Kidney epithelial cell (primary cell): Measurements from ENCODE around the gene LEF1. TPM values are rescaled to one million over a fixed set of nuclear protein-coding genes. Genes with fewer than 3 reads are reported as not detected.

ENCODE experiments used
- DNase-seq: peaks from one replicate; pipeline ENCODE4 v3.0.0-alpha.2; 2010; ENCODE audit warnings: low read depth
- H3K27me3 ChIP-seq: 2 replicates; pipeline ENCODE4 v1.6.0; 2011; ENCODE audit warnings: low read length; ENCODE audit not compliant: control insufficient read depth, insufficient read depth
- H3K36me3 ChIP-seq: 2 replicates; pipeline ENCODE4 v1.5.1; 2011; ENCODE audit warnings: low read length; ENCODE audit not compliant: control insufficient read depth, insufficient read depth
- H3K4me3 ChIP-seq: 2 replicates; pipeline ENCODE4 v1.5.1; 2011; ENCODE audit warnings: low read depth, mild to moderate bottlenecking, control low read depth, low read length
- total RNA-seq: library from RNA; depleted of rRNA; stranded (reverse); fragments of >200 nt; gene quantifications from 2 replicates; pipeline ENCODE4 v1.2.3, GENCODE V29; 2015
- TF ChIP-seq, protein P1 (sequence below): IDR thresholded peaks from 2 replicates; pipeline ENCODE4 v1.5.1; 2011; ENCODE audit warnings: mild to moderate bottlenecking, moderate library complexity, low read length, control low read depth, inconsistent platforms; ENCODE audit not compliant: insufficient read depth, poor library complexity, severe bottlenecking

The LEF1 gene
- total RNA-seq, 1 donor from 2014 or later, result 13.2 TPM

DNA sequence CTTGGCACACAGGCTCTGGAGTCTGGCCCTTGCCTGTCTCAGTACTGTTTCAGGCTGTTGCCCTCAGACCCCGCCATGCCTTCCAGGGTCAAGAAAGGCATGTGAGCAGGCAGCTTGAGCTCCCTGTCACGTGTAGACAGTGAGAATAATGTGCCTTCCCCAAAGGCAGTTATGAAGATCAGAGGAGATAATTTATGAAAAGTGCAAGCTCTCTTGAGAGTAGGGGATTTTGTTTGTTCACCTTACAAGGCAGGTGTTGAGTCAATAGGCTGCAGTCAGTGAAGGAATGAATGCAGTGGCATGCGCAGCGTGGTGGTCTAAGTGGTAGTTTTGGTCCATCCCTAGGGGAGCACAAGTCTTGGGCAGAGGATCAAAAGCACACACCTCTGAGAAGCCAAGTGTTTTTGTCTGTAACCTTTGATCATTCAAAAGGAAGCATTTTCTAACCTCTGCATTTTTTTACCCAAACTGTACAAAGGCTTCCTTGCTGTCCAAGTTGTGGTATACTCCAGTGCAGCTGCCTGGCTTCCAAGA is 164.7 kb downstream of the LEF1 start:
- Histone ChIP-seq H3K36me3 (no peaks in the 10 kb centered on the region), H3K4me3 (no peak overlapping the region), H3K27me3 (no peaks in the 10 kb centered on the region)
- TF ChIP-seq, protein P1, sequence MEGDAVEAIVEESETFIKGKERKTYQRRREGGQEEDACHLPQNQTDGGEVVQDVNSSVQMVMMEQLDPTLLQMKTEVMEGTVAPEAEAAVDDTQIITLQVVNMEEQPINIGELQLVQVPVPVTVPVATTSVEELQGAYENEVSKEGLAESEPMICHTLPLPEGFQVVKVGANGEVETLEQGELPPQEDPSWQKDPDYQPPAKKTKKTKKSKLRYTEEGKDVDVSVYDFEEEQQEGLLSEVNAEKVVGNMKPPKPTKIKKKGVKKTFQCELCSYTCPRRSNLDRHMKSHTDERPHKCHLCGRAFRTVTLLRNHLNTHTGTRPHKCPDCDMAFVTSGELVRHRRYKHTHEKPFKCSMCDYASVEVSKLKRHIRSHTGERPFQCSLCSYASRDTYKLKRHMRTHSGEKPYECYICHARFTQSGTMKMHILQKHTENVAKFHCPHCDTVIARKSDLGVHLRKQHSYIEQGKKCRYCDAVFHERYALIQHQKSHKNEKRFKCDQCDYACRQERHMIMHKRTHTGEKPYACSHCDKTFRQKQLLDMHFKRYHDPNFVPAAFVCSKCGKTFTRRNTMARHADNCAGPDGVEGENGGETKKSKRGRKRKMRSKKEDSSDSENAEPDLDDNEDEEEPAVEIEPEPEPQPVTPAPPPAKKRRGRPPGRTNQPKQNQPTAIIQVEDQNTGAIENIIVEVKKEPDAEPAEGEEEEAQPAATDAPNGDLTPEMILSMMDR, result no peak
- DNase-seq, result no peak

DNA sequence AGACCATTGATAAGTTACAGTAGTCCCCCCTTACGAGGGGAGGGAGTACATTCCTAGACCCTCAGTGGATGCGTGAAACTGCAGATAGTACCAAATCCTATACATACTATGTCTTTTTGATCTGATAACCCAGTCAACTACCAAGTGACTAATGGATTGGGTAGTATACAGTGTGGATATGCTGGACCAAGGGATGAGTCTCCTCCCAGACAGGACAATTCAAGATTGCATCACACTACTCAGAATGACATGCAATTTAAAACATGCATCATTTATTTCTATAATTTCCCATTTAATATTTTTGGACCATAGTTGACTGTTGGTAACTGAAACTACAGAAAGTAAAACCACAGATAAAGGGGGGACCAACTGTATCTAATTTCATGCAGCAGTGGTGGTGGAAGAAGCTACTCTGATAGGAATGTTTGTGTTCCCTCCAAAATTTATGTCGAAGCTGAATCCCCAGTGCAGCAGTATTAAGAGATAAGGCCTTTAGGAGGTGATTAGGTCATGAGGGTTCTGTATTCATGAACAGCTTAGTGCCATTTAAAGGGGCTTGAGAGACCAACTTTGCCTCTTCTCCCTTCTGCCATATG is 167.1 kb downstream of the LEF1 start:
- TF ChIP-seq, protein P1, result no peak
- DNase-seq, result no peak
- Histone ChIP-seq H3K27me3 (no peaks in the 10 kb centered on the region), H3K36me3 (no peaks in the 10 kb centered on the region), H3K4me3 (no peak overlapping the region)

DNA sequence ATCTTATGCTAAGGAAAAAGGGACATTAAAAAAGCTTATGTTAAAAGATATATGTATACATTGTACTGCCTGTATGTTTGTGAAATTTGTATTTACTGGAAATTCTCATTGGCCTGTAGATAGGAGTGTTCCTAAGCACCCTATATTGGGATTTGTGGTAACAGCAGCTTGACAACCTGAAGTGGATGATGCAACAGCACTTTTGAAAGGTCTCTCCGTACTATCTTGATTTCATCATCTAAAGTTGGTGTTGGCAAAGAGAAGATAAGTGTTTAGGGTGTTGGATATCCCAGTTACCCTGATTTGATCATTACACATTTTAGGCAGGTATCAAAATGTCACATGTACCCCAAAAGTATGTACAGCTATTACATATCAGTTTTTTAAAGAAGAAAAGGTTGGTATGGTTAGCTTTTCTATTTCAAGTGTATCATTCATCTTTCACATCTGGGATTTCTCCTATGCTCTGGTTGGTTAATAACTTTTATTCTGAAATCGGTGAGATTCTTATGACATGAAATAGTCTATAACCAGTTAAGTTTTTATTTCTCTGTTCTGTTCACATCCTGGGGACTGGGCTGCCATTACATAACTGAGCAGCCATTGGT is 168.7 kb downstream of the LEF1 start:
- TF ChIP-seq, protein P1, result no peak

DNA sequence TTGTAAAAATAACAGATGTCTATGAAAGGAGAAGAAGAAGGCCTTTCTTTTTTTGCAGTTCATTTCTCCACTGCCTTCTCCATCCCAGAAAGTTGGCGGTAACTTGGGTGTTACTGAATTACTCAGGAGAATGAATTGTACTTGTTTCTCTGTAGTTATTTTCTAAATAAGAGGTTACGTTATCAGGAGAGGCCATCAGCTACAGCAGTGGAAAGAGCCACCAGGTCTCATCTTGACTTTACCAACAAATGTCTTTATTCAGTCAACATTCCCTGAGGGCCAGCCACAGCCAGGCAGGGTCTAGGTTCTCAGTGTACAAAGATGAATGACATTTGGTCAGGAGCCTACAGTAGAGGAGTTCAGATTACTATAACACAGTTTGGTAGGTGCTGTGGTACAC is 170.9 kb downstream of the LEF1 start:
- no peaks in the 10 kb centered on the region for H3K36me3 ChIP-seq
- no peak overlapping the region for H3K4me3 ChIP-seq
- DNase-seq, result no peak
- no peaks in the 10 kb centered on the region for H3K27me3 ChIP-seq
- TF ChIP-seq, protein P1, result no peak

More for the DNA sequence above, 168.7 kb downstream of the LEF1 start:
- no peak for DNase-seq
- H3K36me3 ChIP-seq, result no peaks in the 10 kb centered on the region
- no peak overlapping the region for H3K4me3 ChIP-seq
- H3K27me3 ChIP-seq, result no peaks in the 10 kb centered on the region

Other genes with a start within 250 kb of the LEF1 start
- gene CYP2U1, start 237.4 kb downstream of the LEF1 start, total RNA-seq, result 11.8 and 12.3 TPM in 2 replicates
- 15.5 and 19.9 TPM in 2 replicates for gene HADH, start 179.0 kb downstream of the LEF1 start, total RNA-seq